ENCODE measurements around the gene FAM161A.

DNA sequence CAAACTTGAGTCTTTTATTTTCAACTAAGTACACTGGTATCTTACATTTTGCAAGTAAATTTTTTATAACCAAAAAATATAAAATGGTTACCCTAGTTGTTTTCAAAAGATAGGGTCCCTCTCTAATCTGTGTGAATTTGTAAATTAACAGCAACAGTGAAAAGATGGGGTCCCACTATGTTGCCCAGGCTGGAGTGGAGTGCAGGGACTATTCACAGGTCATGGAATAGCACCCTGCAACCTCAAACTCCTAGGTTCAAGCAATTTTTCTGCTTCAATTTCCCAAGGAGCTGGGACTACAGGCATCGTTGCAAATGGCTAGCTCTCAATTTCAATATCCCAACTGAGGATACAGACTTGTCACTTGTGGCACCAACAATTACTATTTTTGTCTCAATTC, 22.5 kb upstream of the FAM161A start:
- TF ChIP-seq BHLHE40 (IDR thresholded peaks at IDR 0.05; ENCODE audit: borderline replicate concordance) (no peak), NFRKB (IDR thresholded peaks at IDR 0.05) (no peak), FOXA1 (IDR thresholded peaks at IDR 0.05) (no peak), SP1 (IDR thresholded peaks at IDR 0.05) (no peak), TARDBP (IDR thresholded peaks at IDR 0.05) (no peak), FOXK2 (IDR thresholded peaks at IDR 0.05) (no peak), FOXM1 (IDR thresholded peaks at IDR 0.05; ENCODE audit: borderline replicate concordance) (no peak), L3MBTL2 (conservative IDR thresholded peaks at IDR 0.05) (no peak), LEF1 (IDR thresholded peaks at IDR 0.05; ENCODE audit: borderline replicate concordance) (no peak), HDGF (IDR thresholded peaks at IDR 0.05; ENCODE audit: borderline replicate concordance) (no peak), SUZ12 (IDR thresholded peaks at IDR 0.05) (no peak), ARNT (IDR thresholded peaks at IDR 0.05) (no peak), CTBP1 (IDR thresholded peaks at IDR 0.05; ENCODE audit: borderline replicate concordance) (no peak), PKNOX1 (IDR thresholded peaks at IDR 0.05) (no peak)
